ENCODE data around the gene FTO. TPM values are rescaled to one million over a fixed set of nuclear protein-coding genes. Genes with fewer than 3 reads are reported as not detected.

Gene FTO
- total RNA-seq, 4 donors from 2014 or later, result 63.2 to 151 (median 105) TPM

DNA sequence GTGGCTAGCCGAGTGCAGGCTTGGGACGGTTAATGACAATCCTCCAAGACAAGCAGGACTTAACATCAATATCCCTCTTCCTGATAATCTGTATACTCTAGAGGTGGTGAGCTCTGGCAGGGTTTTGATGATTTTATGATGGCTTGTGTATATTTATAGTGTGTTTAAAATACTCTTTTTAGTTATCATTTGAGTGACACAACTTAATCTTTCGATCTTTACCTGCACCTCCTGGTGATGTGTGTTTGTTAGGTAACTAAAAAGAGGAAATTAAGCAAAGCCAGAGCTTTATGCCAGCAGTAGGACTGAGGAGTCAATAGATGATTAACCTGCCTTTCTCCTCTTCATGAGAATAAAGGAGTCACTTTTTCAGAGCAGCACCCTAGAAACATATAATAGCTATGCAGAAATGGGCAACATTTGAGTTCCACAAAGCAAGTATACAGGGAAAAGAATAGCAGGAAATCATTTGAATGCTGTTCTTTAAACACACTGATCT lies 372.1 kb downstream of the FTO start:
- H3K27ac ChIP-seq, result no peak overlapping the region
- TF ChIP-seq CTCF (IDR thresholded peaks at IDR 0.05) (no peak), POLR2A (IDR thresholded peaks at IDR 0.05) (no peak)
- no peaks in the 10 kb centered on the region for H3K9me3 ChIP-seq

GRCh38 chr16:54077050-54077821 lies 373.3 kb downstream of the FTO start:
- H3K9me3 ChIP-seq, result no peaks in the 10 kb centered on the region
- no peaks in the 10 kb centered on the region for H3K27me3 ChIP-seq
- no peak for DNase-seq
- intact Hi-C loops (cut with DNase I; ENCODE audit: low total_unique reads), result no loop called here
- no peaks in the 10 kb centered on the region for H3K36me3 ChIP-seq
- no peak for TF ChIP-seq CTCF (IDR thresholded peaks at IDR 0.05)
- no peak for TF ChIP-seq POLR2A (IDR thresholded peaks at IDR 0.05)
- H3K27ac ChIP-seq, result no peak overlapping the region
- no peaks in the 10 kb centered on the region for H3K4me1 ChIP-seq
- H3K4me3 ChIP-seq, result no peak overlapping the region

More for the DNA sequence above, 372.1 kb downstream of the FTO start:
- Histone ChIP-seq H3K36me3 (no peaks in the 10 kb centered on the region), H3K27me3 (no peaks in the 10 kb centered on the region), H3K4me3 (no peak overlapping the region), H3K4me1 (no peaks in the 10 kb centered on the region)
- no peak for DNase-seq
- intact Hi-C loops (cut with DNase I; ENCODE audit: low total_unique reads), result no loop called here

DNA sequence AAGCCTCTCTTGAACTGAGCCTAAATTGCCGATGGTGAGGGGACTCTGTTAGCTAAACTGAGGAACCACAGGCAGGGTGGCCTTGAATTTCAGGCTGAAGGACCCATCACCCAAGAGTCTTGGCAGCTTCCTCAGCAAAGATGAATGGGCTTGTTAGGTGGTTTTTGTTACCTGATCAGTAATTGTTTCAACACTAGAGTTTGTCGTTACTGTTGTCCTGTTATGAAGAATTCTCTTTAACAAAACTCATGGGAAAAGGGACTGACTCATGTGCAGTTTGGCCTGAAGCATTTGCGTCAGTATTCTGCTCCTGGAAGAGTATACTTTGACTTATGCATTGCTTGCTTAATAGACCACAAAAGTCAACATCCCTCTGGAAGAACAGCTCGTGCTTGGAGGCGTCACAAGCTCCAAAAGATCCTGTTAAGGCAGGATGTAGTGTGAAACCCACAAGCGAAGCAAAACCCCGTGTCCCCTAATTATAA lies 376.6 kb downstream of the FTO start:
- intact Hi-C loops (cut with DNase I; ENCODE audit: low total_unique reads), result no loop called here
- no peak for DNase-seq
- H3K4me3 ChIP-seq, result no peak overlapping the region

DNA sequence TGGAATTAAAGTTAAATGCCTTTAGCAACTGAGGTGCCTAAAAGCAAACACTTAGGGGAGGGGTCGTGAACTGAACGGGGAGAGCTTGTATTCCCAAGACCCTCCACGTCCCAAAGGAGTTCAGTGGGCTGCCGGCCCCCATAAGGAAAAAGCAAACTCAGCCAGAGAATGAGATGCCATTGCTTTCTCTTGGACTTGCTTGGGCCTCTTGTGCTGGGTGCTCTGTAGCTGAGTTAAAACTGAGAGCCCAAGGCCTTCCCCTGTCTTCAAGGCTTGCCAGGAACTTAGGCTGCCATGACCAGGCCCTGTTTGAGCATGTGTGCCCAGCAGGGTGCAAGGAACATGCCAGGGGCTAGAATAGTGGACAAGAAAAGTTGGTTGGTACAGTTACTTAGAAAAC lies 382.8 kb downstream of the FTO start:
- no peak overlapping the region for H3K4me3 ChIP-seq
- no peak for DNase-seq
- H3K27ac ChIP-seq, result no peak overlapping the region
- H3K9me3 ChIP-seq, result no peaks in the 10 kb centered on the region
- TF ChIP-seq CTCF (IDR thresholded peaks at IDR 0.05), result no peak
- TF ChIP-seq POLR2A (IDR thresholded peaks at IDR 0.05), result no peak
- intact Hi-C loops (cut with DNase I; ENCODE audit: low total_unique reads), result no loop called here
- no peaks in the 10 kb centered on the region for H3K27me3 ChIP-seq
- H3K36me3 ChIP-seq, result no peaks in the 10 kb centered on the region
- no peaks in the 10 kb centered on the region for H3K4me1 ChIP-seq

More for the DNA sequence above, 376.6 kb downstream of the FTO start:
- no peaks in the 10 kb centered on the region for H3K4me1 ChIP-seq
- TF ChIP-seq POLR2A (IDR thresholded peaks at IDR 0.05), result no peak
- TF ChIP-seq CTCF (IDR thresholded peaks at IDR 0.05), result no peak
- no peaks in the 10 kb centered on the region for H3K36me3 ChIP-seq
- no peaks in the 10 kb centered on the region for H3K27me3 ChIP-seq
- H3K9me3 ChIP-seq, result no peaks in the 10 kb centered on the region
- no peak overlapping the region for H3K27ac ChIP-seq

GRCh38 chr16:54090602-54091001 lies 386.6 kb downstream of the FTO start:
- no peak overlapping the region for H3K4me3 ChIP-seq
- H3K27ac ChIP-seq, result no peak overlapping the region
- H3K9me3 ChIP-seq, result no peaks in the 10 kb centered on the region
- H3K27me3 ChIP-seq, result no peaks in the 10 kb centered on the region
- no peak for DNase-seq
- H3K4me1 ChIP-seq, result no peaks in the 10 kb centered on the region
- no peak for TF ChIP-seq CTCF (IDR thresholded peaks at IDR 0.05)
- no peak for TF ChIP-seq POLR2A (IDR thresholded peaks at IDR 0.05)
- no peaks in the 10 kb centered on the region for H3K36me3 ChIP-seq
- intact Hi-C loops (cut with DNase I; ENCODE audit: low total_unique reads), result no loop called here

Measured in uterus (tissue), 4 donors.